ENCODE results near the gene KIF6.
"Not testable (repeated sequence)": the region's sequence is repeated elsewhere in the genome, so short reads cannot be mapped to it uniquely, and the experiment has no call there.

The KIF6 gene

DNA sequence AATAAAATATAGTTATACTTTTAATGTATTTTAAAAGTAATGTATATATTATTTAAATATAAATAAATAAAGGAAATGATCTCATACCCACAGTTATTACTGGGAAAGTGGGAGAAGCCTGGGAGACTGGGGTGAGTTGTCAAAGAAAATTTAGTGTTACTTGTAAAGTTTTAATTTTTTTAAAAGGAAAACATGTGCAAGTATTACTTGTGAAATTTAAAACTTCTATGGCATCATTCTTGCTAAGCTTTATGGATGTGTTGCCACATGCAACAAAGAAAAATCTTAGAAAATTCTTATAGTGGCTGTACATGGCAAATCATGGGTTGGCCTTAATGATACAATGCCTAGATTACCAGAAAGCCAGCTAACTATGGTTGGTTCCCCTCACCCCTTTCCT lies 208.7 kb downstream of the KIF6 start:
- DNase-seq (ENCODE audit: low read depth), result no peak
- TF ChIP-seq, protein P1, sequence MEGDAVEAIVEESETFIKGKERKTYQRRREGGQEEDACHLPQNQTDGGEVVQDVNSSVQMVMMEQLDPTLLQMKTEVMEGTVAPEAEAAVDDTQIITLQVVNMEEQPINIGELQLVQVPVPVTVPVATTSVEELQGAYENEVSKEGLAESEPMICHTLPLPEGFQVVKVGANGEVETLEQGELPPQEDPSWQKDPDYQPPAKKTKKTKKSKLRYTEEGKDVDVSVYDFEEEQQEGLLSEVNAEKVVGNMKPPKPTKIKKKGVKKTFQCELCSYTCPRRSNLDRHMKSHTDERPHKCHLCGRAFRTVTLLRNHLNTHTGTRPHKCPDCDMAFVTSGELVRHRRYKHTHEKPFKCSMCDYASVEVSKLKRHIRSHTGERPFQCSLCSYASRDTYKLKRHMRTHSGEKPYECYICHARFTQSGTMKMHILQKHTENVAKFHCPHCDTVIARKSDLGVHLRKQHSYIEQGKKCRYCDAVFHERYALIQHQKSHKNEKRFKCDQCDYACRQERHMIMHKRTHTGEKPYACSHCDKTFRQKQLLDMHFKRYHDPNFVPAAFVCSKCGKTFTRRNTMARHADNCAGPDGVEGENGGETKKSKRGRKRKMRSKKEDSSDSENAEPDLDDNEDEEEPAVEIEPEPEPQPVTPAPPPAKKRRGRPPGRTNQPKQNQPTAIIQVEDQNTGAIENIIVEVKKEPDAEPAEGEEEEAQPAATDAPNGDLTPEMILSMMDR (IDR thresholded peaks at IDR 0.05; ENCODE audit: low read length, missing control alignments), result no peak
- no peak overlapping the region for H3K4me3 ChIP-seq (replicated peaks; ENCODE audit: low read depth, low read length)

DNA sequence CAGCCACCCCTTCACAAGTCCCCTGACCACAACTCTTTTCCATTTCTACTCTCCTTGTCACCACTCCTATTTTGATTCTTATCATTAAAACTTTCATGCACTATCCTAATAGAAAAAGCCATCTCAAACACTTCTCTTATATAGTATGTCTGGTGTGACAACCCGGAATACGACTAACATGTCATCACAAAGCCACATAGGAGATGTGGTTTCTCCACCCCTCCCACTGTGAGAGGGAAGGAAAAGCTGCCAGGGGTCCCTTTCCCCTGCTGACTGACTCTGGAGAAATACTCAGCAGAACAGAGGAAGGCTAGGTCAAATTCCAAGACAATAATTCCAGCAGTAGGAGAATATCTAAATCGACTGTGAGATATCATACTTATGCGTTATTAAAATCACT lies 209.7 kb downstream of the KIF6 start:
- TF ChIP-seq, protein P1 (IDR thresholded peaks at IDR 0.05; ENCODE audit: low read length, missing control alignments), result no peak
- H3K4me3 ChIP-seq (replicated peaks; ENCODE audit: low read depth, low read length), result no peak overlapping the region
- DNase-seq (ENCODE audit: low read depth), result no peak

DNA sequence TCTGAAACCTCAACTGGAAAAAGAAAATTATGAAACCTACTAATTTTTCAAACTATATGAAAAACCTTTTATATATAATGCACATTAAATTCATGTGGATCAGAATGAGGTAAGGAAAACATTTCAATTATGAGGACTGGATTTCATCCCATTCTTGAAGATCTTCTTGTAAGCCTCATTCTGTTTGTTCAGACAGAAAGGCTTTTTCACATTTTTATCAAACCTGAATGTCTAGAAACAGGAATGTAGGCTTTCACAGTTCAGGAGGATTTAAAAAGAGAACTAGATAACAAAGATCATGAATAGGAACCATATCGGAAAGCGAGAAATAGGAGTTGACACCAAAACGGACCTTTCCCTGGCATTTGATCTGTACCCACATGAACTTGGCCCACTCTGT lies 210.2 kb downstream of the KIF6 start:
- no peak overlapping the region for H3K4me3 ChIP-seq (replicated peaks; ENCODE audit: low read depth, low read length)
- no peak for DNase-seq (ENCODE audit: low read depth)
- TF ChIP-seq, protein P1 (IDR thresholded peaks at IDR 0.05; ENCODE audit: low read length, missing control alignments), result no peak

DNA sequence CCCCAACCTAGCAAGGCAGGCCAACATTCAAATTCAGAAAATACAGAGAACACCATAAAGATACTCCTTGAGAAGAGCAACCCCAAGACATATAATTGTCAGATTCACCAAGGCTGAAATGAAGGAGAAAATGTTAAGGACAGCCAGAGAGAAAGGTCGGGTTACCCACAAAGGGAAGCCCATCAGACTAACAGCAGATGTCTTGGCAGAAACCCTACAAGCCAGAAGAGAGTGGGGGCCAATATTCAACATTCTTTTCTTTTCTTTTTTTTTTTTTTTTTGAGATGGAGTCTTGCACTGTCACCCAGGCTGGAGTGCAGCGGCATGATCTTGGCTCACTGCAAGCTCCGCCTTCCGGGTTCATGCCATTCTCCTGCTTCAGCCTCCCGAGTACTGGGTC lies 215.4 kb downstream of the KIF6 start:
- not testable (repeated sequence) for DNase-seq (ENCODE audit: low read depth); H3K4me3 ChIP-seq (replicated peaks; ENCODE audit: low read depth, low read length)

DNA sequence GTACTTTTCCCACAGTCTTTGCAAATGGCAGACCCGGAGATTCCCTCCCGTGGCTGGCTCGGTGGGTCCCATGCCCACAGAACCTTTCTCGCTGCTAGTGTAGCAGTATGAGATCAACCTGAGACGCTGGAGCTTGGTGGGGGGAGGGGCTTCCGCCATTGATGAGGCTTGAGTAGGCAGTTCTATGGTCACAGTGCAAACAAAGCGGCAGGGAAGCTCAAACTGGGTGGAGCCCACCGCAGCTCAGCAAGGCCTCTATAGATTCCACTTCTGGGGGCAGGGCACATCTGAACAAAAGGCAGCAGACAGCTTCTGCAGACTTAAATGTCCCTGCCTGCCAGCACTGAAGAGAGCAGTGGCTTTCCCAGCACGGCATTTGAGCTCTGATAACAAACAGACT lies 216.7 kb downstream of the KIF6 start:
- no peak overlapping the region for H3K4me3 ChIP-seq (replicated peaks; ENCODE audit: low read depth, low read length)
- no peak for DNase-seq (ENCODE audit: low read depth)
- TF ChIP-seq, protein P1 (IDR thresholded peaks at IDR 0.05; ENCODE audit: low read length, missing control alignments), result no peak

DNA sequence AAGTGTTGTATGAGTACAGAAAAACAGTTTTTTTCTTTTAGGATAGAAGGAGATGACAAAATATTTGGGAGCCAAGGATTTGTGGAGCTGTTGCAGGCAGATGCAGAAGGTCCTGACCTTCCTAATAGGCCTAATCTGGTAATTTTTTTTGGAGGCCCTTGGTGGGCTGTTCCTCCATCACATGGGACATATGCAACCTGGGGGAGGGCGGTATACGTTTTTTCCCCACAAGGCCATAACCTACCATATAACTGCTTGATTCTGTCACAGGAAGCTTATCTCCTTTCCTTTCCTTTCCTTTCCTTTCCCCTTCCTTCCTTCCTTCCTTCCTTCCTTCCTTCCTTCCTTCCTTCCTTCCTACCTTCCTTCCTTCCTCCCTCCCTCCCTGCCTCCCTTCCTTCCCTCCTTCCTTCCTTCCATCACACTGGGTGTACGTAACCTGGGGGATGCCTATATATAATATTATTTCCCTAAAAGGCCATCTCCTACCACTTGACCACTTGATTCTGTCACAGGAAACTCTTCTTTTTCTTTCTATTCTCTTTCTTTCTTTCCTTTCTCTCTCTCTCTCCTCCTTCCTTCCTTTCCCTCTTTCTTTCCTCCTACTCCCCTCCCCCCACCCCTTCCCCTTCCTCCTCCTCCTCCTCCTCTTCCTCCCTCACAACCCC lies 217.7 kb downstream of the KIF6 start:
- no peak for DNase-seq (ENCODE audit: low read depth)
- TF ChIP-seq, protein P1 (IDR thresholded peaks at IDR 0.05; ENCODE audit: low read length, missing control alignments), result no peak
- H3K4me3 ChIP-seq (replicated peaks; ENCODE audit: low read depth, low read length), result no peak overlapping the region

DNA sequence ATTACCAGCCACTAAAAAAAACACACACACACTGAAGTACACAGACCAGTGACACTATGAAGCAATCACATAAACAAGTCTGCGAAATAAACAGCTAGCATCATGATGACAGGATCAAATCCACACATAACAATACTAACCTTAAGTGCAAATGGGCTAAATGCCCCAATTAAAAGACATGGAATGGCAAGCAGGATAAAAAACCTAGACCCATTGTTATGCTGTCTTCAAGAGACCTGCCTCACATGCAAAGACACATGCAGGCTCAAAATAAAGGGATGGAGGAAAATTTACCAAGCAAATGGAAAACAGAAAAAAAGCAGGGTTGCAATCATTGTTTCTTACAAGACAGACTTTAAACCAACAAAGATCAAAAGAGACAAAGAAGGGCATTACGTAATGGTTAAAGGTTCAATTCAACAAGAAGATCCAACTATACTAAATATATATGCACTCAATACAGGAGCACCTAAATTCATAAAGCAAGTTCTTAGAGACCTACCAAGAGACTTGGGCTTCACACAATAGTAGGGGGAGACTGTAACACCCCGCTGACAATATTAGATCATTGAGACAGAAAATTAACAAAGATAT lies 222.7 kb downstream of the KIF6 start:
- DNase-seq (ENCODE audit: low read depth); H3K4me3 ChIP-seq (replicated peaks; ENCODE audit: low read depth, low read length): not testable (repeated sequence)

DNA sequence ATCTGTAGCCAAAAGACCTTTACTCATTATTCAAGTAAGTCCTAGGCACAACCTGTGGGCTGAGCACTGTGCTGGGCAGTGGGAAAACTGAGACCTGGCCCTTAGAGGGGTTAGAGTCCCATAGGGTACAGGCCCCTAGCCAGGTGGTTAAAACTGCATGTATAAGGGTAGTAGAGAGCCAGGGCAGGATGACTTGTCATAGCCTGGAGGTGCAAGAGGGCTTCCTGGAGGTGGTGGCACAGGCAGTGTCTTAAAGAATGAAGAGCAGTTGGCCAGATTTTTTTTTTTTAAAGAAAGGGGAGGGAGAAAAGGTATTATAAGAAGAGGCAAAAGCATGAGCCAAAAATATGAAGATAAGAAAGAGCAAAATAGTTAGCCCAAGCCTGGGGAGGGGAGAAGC lies 226.2 kb downstream of the KIF6 start:
- TF ChIP-seq, protein P1 (IDR thresholded peaks at IDR 0.05; ENCODE audit: low read length, missing control alignments), result no peak
- DNase-seq (ENCODE audit: low read depth), result no peak
- no peak overlapping the region for H3K4me3 ChIP-seq (replicated peaks; ENCODE audit: low read depth, low read length)

Measured in fibroblast of pulmonary artery (primary cell).